Calu3 (cell line): ENCODE data around the gene DGKI. TPM values are rescaled to one million over a fixed set of nuclear protein-coding genes. Genes with fewer than 3 reads are reported as not detected.

Experiments used
- BruUV-seq: library from RNA; stranded (reverse); fragments of 400-500 nt; replicated peaks from 2 replicates; lab custom pipeline; 2021; lab: Mats Ljungman, UMichigan
- CTCF ChIA-PET: fragments of 300-600 bp; sonication (Branson Sonifier 250); formaldehyde crosslinking; loops from one replicate; lab custom pipeline; 2022; ENCODE audit warnings: antibody characterized with exemption; lab: Charles Lee
- DNase-seq: peaks from one replicate; pipeline ENCODE4 v3.0.0; 2022
- H3K27ac Mint-ChIP-seq: one replicate; pipeline ENCODE4 v1.8.0; 2022; ENCODE audit warnings: mixed read lengths; ENCODE audit not compliant: unreplicated experiment
- H3K27me3 Mint-ChIP-seq: one replicate; pipeline ENCODE4 v1.8.0; 2022; ENCODE audit warnings: mixed read lengths; ENCODE audit not compliant: unreplicated experiment
- H3K36me3 Mint-ChIP-seq: one replicate; pipeline ENCODE4 v1.8.0; 2022; ENCODE audit warnings: mild to moderate bottlenecking, moderate library complexity, mixed read lengths; ENCODE audit not compliant: insufficient read depth, unreplicated experiment
- H3K4me1 Mint-ChIP-seq: one replicate; pipeline ENCODE4 v1.8.0; 2022; ENCODE audit warnings: mild to moderate bottlenecking, low read depth, mixed read lengths; ENCODE audit not compliant: unreplicated experiment
- H3K4me3 Mint-ChIP-seq: one replicate; pipeline ENCODE4 v1.8.0; 2022; ENCODE audit warnings: mild to moderate bottlenecking, low read depth, moderate library complexity, mixed read lengths; ENCODE audit not compliant: unreplicated experiment
- H3K9me3 Mint-ChIP-seq: one replicate; pipeline ENCODE4 v1.8.0; 2022; ENCODE audit warnings: low read depth, mixed read lengths; ENCODE audit not compliant: unreplicated experiment
- CTCF ChIP-seq: fragments of 200-600 bp; IDR thresholded peaks from one replicate; pipeline ENCODE4 v1.8.0; 2022; ENCODE audit warnings: antibody characterized with exemption; ENCODE audit not compliant: unreplicated experiment
- intact Hi-C: fragments of 100-400 bp; cut with micrococcal nuclease; formaldehyde crosslinking; loops from one replicate; pipeline ENCODE4 v1.10.0; 2022; ENCODE audit not compliant: unreplicated experiment
- total RNA-seq: library from RNA; stranded (reverse); gene quantifications from 2 replicates; pipeline ENCODE4 v1.2.3, GENCODE V29; 2022

DGKI gene
- total RNA-seq, 1 experiment from 2014 or later: not detected

- no peaks in the 10 kb centered on the region for H3K36me3 Mint-ChIP-seq
Measured at GRCh38 chr7:137867289-137867688, 20.5 kb upstream of the DGKI start.

GRCh38 chr7:137865764-137866163 lies 19.0 kb upstream of the DGKI start:
- Mint-ChIP-seq H3K4me1 (no peaks in the 10 kb centered on the region), H3K27ac (no peak overlapping the region), H3K27me3 (no peaks in the 10 kb centered on the region), H3K9me3 (no peaks in the 10 kb centered on the region), H3K36me3 (no peaks in the 10 kb centered on the region), H3K4me3 (no peak overlapping the region)
- intact Hi-C loops: no loop called here
- CTCF ChIA-PET: no interaction called here
- no TSS peak for BruUV-seq
- no peak for DNase-seq
- no peak for TF ChIP-seq CTCF

More at GRCh38 chr7:137867289-137867688, 20.5 kb upstream of the DGKI start:
- Mint-ChIP-seq H3K4me1 (no peaks in the 10 kb centered on the region), H3K4me3 (no peak overlapping the region), H3K27me3 (no peaks in the 10 kb centered on the region), H3K27ac (no peak overlapping the region), H3K9me3 (no peaks in the 10 kb centered on the region)
- CTCF ChIA-PET: no interaction called here
- no peak for DNase-seq
- TF ChIP-seq CTCF: no peak
- intact Hi-C loops: no loop called here
- BruUV-seq: no TSS peak

- Mint-ChIP-seq H3K4me3 (no peak overlapping the region), H3K4me1 (no peaks in the 10 kb centered on the region), H3K27me3 (no peaks in the 10 kb centered on the region), H3K27ac (no peak overlapping the region), H3K9me3 (no peaks in the 10 kb centered on the region), H3K36me3 (no peaks in the 10 kb centered on the region)
- intact Hi-C loops: no loop called here
- BruUV-seq: no TSS peak
- DNase-seq: no peak
- CTCF ChIA-PET: no interaction called here
- no peak for TF ChIP-seq CTCF
Measured at GRCh38 chr7:137862964-137863363, 16.2 kb upstream of the DGKI start.

- CTCF ChIA-PET: no interaction called here
- no peak for DNase-seq
- Mint-ChIP-seq H3K36me3 (no peaks in the 10 kb centered on the region), H3K4me1 (no peaks in the 10 kb centered on the region), H3K9me3 (no peaks in the 10 kb centered on the region), H3K27me3 (no peaks in the 10 kb centered on the region), H3K27ac (no peak overlapping the region), H3K4me3 (no peak overlapping the region)
- intact Hi-C loops: no loop called here
- BruUV-seq: no TSS peak
- TF ChIP-seq CTCF: no peak
Measured at GRCh38 chr7:137862358-137862757, 15.6 kb upstream of the DGKI start.
